Breast epithelium (tissue), 4 donors: ENCODE results near the gene MTA1. TPM values are rescaled to one million over a fixed set of nuclear protein-coding genes. Genes with fewer than 3 reads are reported as not detected.
A peak's percentile ranks its signal among the peaks of the same experiment; 100 is the strongest.

Experiments
- DNase-seq, 2 donors: peaks; one replicate each; pipeline ENCODE4 v3.0.0-alpha.2; 2019; ENCODE audit warnings: low spot score in 2 of 2
- H3K27ac ChIP-seq, 2 donors: fragments of 200-600 bp; sonication (generic) in 1 of 2; one replicate each; pipeline ENCODE4 v1.5.1; 2016 to 2019; ENCODE audit warnings: mild to moderate bottlenecking in 1 of 2
- H3K27me3 ChIP-seq, 2 donors: fragments of 200-600 bp; sonication (generic) in 1 of 2; one replicate each; pipeline versions ENCODE4 v1.5.1 to v1.6.0; 2017 to 2019; ENCODE audit warnings: control low read depth in 1 of 2, mild to moderate bottlenecking in 1 of 2
- H3K36me3 ChIP-seq: fragments of 200-600 bp; one replicate; pipeline ENCODE4 v1.5.1; 2019
- H3K4me1 ChIP-seq, 2 donors: fragments of 200-600 bp; sonication (generic); one replicate each; pipeline ENCODE4 v1.5.1; 2016 to 2019; ENCODE audit warnings: control low read depth in 1 of 2
- H3K4me3 ChIP-seq, 3 donors: fragments of 200-600 bp; sonication (generic); 1 replicate in 2 of 3; 2 replicates in 1 of 3; pipeline ENCODE4 v1.5.1; 2016 to 2019; ENCODE audit warnings: mild to moderate bottlenecking in 3 of 3, moderate library complexity in 2 of 3
- H3K9me3 ChIP-seq, 2 donors: fragments of 200-600 bp; sonication (generic) in 1 of 2; one replicate each; pipeline ENCODE4 v1.5.1; 2016 to 2019; ENCODE audit warnings: control low read depth in 1 of 2
- POLR2A ChIP-seq: fragments of 450-650 bp; IDR thresholded peaks from one replicate; pipeline ENCODE4 v1.6.1; 2016; ENCODE audit warnings: antibody characterized with exemption, mild to moderate bottlenecking, moderate library complexity
- POLR2AphosphoS5 ChIP-seq, 3 donors: sonication (generic); formaldehyde crosslinking; IDR thresholded peaks; one replicate each; pipeline ENCODE4 v1.6.1; 2017; ENCODE audit warnings: antibody characterized with exemption in 3 of 3
- intact Hi-C: fragments of 100-400 bp; cut with DNase I; formaldehyde crosslinking; loops from one replicate; pipeline ENCODE4 v1.15.1; 2023; ENCODE audit warnings: low total_unique reads
- total RNA-seq, 3 donors: library from RNA; depleted of rRNA; stranded (reverse); fragments of >200 nt; gene quantifications; one replicate each; pipeline ENCODE4 v1.1.0, GENCODE V29; 2016
- TF ChIP-seq, protein P1 (sequence below), 3 donors: fragments of 450-650 bp; IDR thresholded peaks; one replicate each; pipeline ENCODE4 v1.5.1; 2016 to 2017; ENCODE audit warnings: antibody characterized with exemption in 3 of 3, mild to moderate bottlenecking in 3 of 3, moderate library complexity in 3 of 3

The MTA1 gene
- total RNA-seq, 3 donors from 2014 or later: 50.7 to 70.1 (median 68.8) TPM

DNA sequence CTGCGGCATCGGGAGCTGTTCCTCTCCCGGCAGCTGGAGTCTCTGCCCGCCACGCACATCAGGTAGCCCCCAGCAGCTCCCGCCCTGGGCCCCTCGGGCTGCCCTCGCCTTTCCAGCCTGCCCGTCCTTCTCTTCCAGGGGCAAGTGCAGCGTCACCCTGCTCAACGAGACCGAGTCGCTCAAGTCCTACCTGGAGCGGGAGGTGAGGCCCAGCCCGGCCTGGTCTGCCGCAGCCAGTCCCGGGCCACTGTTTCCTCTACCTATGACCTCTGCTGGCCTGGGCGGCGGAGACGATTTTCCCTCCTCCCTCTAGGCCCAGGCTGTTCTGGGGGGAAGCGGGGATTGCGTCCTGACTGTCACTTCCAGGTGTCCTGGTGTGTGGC, 30.5 kb downstream of the MTA1 start:
- H3K4me3 ChIP-seq: no peak overlapping the region
- no peaks in the 10 kb centered on the region for H3K9me3 ChIP-seq
- no peak overlapping the region for H3K27ac ChIP-seq
- TF ChIP-seq POLR2A (no peak), POLR2AphosphoS5 (IDR thresholded peaks at IDR 0.05) (no peak)
- TF ChIP-seq, protein P1, sequence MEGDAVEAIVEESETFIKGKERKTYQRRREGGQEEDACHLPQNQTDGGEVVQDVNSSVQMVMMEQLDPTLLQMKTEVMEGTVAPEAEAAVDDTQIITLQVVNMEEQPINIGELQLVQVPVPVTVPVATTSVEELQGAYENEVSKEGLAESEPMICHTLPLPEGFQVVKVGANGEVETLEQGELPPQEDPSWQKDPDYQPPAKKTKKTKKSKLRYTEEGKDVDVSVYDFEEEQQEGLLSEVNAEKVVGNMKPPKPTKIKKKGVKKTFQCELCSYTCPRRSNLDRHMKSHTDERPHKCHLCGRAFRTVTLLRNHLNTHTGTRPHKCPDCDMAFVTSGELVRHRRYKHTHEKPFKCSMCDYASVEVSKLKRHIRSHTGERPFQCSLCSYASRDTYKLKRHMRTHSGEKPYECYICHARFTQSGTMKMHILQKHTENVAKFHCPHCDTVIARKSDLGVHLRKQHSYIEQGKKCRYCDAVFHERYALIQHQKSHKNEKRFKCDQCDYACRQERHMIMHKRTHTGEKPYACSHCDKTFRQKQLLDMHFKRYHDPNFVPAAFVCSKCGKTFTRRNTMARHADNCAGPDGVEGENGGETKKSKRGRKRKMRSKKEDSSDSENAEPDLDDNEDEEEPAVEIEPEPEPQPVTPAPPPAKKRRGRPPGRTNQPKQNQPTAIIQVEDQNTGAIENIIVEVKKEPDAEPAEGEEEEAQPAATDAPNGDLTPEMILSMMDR (IDR thresholded peaks at IDR 0.05): no peak
- no peak for DNase-seq
- H3K27me3 ChIP-seq: no peaks in the 10 kb centered on the region
- H3K4me1 ChIP-seq: no peaks in the 10 kb centered on the region
- intact Hi-C loops: no loop called here
- H3K36me3 ChIP-seq: no peaks in the 10 kb centered on the region

DNA sequence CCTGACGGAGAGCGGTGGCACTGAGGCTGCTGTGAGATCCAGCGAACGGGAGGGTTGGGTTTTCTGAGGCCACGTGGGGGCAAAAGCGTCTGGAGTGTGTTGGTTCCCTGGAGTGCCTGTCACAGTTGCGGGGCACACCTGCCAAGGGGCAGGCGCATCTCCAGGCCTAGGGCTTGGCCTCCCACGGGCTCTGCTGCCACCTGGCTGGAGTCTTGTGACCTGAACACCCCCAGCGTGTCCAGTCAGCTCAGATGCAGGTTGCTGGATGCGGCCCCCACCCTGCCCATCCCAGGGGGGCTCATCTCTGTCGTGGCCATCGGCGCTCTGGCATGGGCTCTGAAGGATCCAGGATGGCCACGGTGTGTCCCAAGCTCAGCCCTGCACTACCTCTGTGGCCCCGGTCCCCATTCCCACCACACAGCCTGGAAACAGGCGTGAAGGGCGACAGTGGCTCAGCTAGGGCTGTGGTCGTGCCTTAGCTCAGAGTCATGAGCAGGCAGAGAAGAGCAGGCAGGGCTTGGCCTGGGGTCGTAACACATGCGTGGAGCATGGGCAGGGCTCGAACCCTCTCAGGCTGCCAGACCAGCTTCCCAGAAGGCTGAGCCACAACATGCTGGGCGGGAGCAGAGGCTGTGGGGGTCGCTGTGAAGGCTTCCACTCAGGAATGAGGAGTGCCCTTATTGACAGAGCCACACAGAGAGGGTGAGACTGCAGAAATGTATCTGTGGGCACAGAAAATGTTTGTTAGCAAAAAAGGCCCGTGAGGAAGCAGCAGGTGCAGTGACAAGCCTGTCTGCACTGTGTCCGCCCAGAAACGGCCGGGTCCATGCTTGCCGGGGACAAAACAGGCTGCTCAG, 31.5 kb downstream of the MTA1 start:
- TF ChIP-seq, protein P1 (IDR thresholded peaks at IDR 0.05): no peak
- no peak for TF ChIP-seq POLR2A
- TF ChIP-seq POLR2AphosphoS5 (IDR thresholded peaks at IDR 0.05): no peak
- Histone ChIP-seq H3K36me3 (no peaks in the 10 kb centered on the region), H3K4me3 (no peak overlapping the region), H3K27me3 (no peaks in the 10 kb centered on the region), H3K9me3 (no peaks in the 10 kb centered on the region), H3K27ac (no peak overlapping the region), H3K4me1 (no peaks in the 10 kb centered on the region)
- intact Hi-C loops: no loop called here
- DNase-seq: no peak

DNA sequence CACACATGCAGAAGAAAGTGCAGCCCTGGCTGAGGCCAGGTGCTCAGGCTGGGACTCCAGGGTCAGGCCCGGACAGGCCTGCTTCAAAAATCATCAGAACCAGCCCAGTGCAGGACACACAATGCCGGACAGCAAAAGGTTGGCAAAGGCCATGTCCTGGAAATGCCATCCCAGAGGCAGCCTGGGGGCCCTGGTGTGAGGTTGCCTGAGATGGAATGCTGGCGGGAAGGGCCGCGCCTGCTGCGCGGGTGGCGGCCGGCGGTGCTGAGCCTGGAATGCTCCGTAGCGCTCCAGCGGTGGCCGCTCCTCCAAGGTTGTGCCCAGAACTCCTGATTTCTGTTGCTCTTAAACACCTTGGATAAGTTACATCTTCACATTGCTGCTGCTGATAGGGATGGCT, 33.3 kb downstream of the MTA1 start:
- Histone ChIP-seq H3K4me3 (no peak overlapping the region), H3K27me3 (no peaks in the 10 kb centered on the region), H3K27ac (peak overlapping the region in 1 of 2 donors; percentile 19), H3K4me1 (no peaks in the 10 kb centered on the region), H3K36me3 (no peaks in the 10 kb centered on the region), H3K9me3 (no peaks in the 10 kb centered on the region)
- no peak for DNase-seq
- intact Hi-C loops: no loop called here
- TF ChIP-seq POLR2AphosphoS5 (IDR thresholded peaks at IDR 0.05): peak in 1 of 3 donors; percentile 10
- TF ChIP-seq, protein P1 (IDR thresholded peaks at IDR 0.05): no peak

DNA sequence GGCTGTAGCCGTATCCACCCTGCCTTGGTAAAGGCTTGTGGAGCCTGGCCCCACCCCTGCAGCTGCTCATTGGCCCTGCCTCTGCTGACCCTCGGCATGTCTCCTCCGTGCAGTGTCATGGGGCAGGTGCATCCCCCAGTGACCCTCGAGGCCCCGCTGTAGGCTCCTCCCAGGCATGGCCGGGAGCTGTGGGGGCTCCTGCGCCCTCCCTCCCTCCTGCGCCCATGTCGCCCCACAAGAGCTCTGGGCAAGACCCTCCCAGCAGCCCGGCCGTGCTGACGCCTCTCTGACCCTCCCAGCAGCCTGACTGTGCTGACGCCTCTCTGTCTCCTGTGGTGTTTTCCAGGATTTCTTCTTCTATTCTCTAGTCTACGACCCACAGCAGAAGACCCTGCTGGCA, 34.2 kb downstream of the MTA1 start:
- no peak for TF ChIP-seq POLR2A
- TF ChIP-seq, protein P1 (IDR thresholded peaks at IDR 0.05): no peak
- H3K4me1 ChIP-seq: no peaks in the 10 kb centered on the region
- H3K27ac ChIP-seq: no peak overlapping the region
- no peaks in the 10 kb centered on the region for H3K9me3 ChIP-seq
- H3K4me3 ChIP-seq: no peak overlapping the region
- H3K36me3 ChIP-seq: no peaks in the 10 kb centered on the region
- no peak for DNase-seq
- H3K27me3 ChIP-seq: no peaks in the 10 kb centered on the region
- intact Hi-C loops: no loop called here

DNA sequence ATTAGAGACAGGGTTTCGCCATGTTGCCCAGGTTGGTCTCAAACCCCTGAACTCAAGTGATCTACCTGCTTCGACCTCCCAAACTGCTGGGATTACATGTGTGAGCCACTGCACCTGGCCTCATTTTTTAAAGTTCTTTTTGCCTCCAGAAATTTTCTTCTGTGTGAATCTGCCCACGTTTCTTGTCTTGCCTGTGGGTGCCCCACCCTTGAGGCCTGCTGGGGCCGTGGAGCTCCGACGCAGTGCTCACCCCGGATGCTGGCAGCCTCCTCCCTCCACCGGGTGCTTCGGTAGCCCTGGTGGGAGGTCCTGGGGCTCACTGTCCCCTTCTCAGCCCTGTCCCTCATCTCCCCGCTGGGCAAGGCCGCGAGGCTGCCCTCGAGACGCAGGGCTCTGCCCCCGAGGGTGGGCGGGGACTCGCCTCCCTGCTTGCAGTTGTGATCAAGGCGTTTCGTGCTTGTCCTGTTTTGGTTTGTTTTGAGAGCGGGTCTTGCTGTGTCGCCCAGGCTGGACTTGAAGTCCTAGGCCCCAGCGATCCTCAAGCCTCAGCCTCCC, 35.5 kb downstream of the MTA1 start:
- intact Hi-C loops: no loop called here
- no peaks in the 10 kb centered on the region for H3K4me1 ChIP-seq
- no peak for TF ChIP-seq POLR2AphosphoS5 (IDR thresholded peaks at IDR 0.05)
- no peak for TF ChIP-seq POLR2A
- H3K4me3 ChIP-seq: no peak overlapping the region
- no peak for DNase-seq
- no peaks in the 10 kb centered on the region for H3K27me3 ChIP-seq
- no peaks in the 10 kb centered on the region for H3K9me3 ChIP-seq
- no peak overlapping the region for H3K27ac ChIP-seq
- H3K36me3 ChIP-seq: no peaks in the 10 kb centered on the region
